NCI-H345 treated with DMSO at 0.1 percent for 48 hours (cell line): ENCODE results near the gene AP3S2.
"Not testable (repeated sequence)": the region's sequence is repeated elsewhere in the genome, so short reads cannot be mapped to it uniquely, and the experiment has no call there.

Experiments used
- DNase-seq: peaks from one replicate; lab custom pipeline; 2025; ENCODE audit not compliant: unreplicated experiment; lab: John Stamatoyannopoulos, UW

Gene AP3S2

GRCh38 chr15:89783111-89783860 lies 110.5 kb downstream of the AP3S2 start:
- DNase-seq: no peak

GRCh38 chr15:89782619-89782950 lies 111.2 kb downstream of the AP3S2 start:
- not testable (repeated sequence) for DNase-seq

GRCh38 chr15:89781891-89782618 lies 111.7 kb downstream of the AP3S2 start:
- no peak for DNase-seq

GRCh38 chr15:89781055-89781454 lies 112.7 kb downstream of the AP3S2 start:
- DNase-seq: no peak

- no peak for DNase-seq
These were observed 113.2 kb downstream of the AP3S2 start for GRCh38 chr15:89780601-89781000.
